ENCODE measurements around the gene MBOAT1. TPM values are rescaled to one million over a fixed set of nuclear protein-coding genes. Genes with fewer than 3 reads are reported as not detected.
"Not testable (repeated sequence)": the region's sequence is repeated elsewhere in the genome, so short reads cannot be mapped to it uniquely, and the experiment has no call there.

MBOAT1 gene
- total and polyA plus RNA-seq, 8 donors, result 2.4 to 47.2 (median 12.2) TPM

DNA sequence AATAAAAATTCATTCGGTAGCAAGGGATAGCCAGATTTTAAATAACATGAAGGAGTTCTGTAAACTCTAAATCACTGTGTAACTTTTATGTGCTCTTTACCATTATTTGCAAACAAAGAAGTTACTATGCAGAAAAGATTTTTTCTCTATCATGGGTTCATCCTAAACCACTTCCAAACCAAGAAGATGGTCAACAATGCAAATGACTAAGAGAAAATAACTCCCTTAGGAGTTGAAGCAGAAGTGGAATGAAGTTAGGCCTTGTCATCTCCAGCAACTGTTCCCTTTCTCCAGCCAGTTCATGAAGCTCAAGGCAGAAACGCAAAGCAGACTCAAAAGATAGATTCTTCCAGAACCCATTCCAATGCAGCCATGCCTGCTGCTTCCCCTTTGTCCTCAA, 66.0 kb downstream of the MBOAT1 start:
- intact Hi-C loops (cut with DNase I; ENCODE audit: low total_unique reads), result no loop called here
- Histone ChIP-seq H3K36me3 (peaks cover 26 to 76% (median 61%) of the 10 kb centered on the region in 4 donors), H3K9me3 (no peaks in the 10 kb centered on the region), H3K4me3 (no peak overlapping the region), H3K27me3 (no peaks in the 10 kb centered on the region), H3K4me1 (peaks cover 0 to 3% (median 0%) of the 10 kb centered on the region in 4 donors), H3K27ac (no peak overlapping the region)
- no peak for TF ChIP-seq POLR2AphosphoS5 (IDR thresholded peaks at IDR 0.05)
- no peak for TF ChIP-seq EP300 (IDR thresholded peaks at IDR 0.05)
- TF ChIP-seq, protein P1, sequence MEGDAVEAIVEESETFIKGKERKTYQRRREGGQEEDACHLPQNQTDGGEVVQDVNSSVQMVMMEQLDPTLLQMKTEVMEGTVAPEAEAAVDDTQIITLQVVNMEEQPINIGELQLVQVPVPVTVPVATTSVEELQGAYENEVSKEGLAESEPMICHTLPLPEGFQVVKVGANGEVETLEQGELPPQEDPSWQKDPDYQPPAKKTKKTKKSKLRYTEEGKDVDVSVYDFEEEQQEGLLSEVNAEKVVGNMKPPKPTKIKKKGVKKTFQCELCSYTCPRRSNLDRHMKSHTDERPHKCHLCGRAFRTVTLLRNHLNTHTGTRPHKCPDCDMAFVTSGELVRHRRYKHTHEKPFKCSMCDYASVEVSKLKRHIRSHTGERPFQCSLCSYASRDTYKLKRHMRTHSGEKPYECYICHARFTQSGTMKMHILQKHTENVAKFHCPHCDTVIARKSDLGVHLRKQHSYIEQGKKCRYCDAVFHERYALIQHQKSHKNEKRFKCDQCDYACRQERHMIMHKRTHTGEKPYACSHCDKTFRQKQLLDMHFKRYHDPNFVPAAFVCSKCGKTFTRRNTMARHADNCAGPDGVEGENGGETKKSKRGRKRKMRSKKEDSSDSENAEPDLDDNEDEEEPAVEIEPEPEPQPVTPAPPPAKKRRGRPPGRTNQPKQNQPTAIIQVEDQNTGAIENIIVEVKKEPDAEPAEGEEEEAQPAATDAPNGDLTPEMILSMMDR (IDR thresholded peaks at IDR 0.05), result no peak
- DNase-seq, result no peak
- 97 to 100% (median 99%) methylated on average over 2 of the region's 2 CpGs for WGBS, 5 donors

DNA sequence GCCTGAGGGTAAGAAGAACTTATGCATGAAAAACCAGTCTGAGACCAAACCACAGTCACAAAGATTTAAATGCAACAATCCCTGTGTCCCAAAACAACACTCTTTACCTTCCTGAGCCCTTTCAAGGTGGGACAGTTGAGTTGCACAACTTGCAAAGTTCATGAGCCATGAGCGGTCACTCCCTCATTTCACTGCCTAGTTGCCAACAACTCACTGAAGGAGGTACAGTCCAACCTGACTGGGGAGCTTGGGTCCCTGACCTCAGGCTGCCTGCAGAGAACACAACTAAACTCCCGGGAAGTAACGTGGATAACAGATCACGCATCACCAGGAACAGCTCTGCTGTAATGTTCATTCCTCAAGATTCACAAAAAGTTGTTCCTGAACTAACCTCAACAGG, 69.4 kb downstream of the MBOAT1 start:
- Histone ChIP-seq H3K27ac (no peak overlapping the region), H3K36me3 (peaks cover 34 to 85% (median 70%) of the 10 kb centered on the region in 4 donors), H3K4me3 (no peak overlapping the region), H3K9me3 (no peaks in the 10 kb centered on the region), H3K27me3 (no peaks in the 10 kb centered on the region), H3K4me1 (no peaks in the 10 kb centered on the region)
- TF ChIP-seq POLR2A (IDR thresholded peaks at IDR 0.05), result no peak
- TF ChIP-seq EP300 (IDR thresholded peaks at IDR 0.05), result no peak
- no peak for TF ChIP-seq POLR2AphosphoS5 (IDR thresholded peaks at IDR 0.05)
- TF ChIP-seq, protein P1 (IDR thresholded peaks at IDR 0.05), result no peak
- 94 to 100% (median 98%) methylated on average over 4 of the region's 4 CpGs for WGBS, 5 donors
- no peak for DNase-seq
- intact Hi-C loops (cut with DNase I; ENCODE audit: low total_unique reads), result no loop called here

DNA sequence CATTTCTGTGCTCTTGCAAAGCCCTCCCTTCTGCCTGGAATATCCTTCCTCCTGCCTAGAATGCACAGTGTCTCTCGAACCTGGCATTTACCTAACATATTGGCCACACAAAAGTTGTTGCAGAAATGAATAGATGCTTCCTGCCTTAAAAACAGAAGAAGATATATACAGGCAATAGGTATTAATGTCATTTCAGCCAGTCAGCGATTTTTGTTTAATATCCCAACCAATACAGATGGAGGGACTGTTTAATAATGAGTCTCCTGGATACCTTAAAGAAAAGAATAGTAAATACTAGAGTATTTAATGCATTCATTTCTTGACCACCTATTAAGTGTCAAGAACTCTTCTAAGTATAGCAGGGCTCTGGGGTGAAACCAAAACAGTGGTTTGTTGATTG, 70.3 kb downstream of the MBOAT1 start:
- WGBS, 5 donors, result 91 to 100% (median 98%) methylated on average over 2 of the region's 2 CpGs
- no peak for TF ChIP-seq EP300 (IDR thresholded peaks at IDR 0.05)

DNA sequence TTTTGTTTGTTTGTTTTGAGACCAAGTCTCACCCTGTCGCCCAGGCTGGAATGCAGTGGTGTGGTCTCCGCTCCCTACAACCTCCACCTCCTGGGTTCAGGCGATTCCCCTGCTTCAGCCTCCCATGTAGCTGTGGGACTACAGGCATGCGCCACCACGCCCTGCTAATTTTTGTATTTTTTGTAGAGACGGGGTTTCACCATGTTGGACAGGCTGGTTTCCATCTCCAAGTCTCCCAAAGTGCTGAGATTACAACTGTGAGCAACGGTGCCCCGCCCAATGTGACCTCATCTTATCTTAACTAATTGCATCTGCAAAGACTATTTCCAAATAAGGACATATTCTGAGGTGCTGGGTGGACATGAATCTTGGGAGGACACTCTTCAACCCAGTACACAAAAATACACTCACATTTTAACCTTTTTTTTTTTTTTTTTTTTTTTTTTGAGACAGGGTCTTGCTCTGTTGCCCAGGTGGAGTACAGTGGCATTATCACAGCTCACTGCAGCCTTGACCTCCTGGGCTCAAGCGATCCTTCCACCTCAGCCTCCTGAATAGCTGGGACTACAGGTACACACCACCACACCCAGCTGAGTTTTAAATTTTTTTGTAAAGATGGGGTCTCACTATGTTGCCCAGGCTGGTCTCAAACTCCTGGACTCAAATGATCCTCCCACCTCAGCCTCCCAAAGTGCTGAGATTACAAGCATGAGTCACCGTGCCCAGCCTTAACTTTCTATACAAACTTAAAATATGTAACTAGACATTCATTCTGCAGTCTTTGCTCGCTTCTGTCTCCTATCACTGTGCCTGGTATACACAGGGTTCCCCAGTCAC, 72.9 kb downstream of the MBOAT1 start:
- peaks cover 34 to 65% (median 56%) of the 10 kb centered on the region in 4 donors for H3K36me3 ChIP-seq
- H3K4me3 ChIP-seq; H3K9me3 ChIP-seq; intact Hi-C loops (cut with DNase I; ENCODE audit: low total_unique reads); H3K27me3 ChIP-seq; H3K27ac ChIP-seq; DNase-seq; H3K4me1 ChIP-seq: not testable (repeated sequence)
- WGBS, 5 donors, result 89 to 95% (median 92%) methylated on average over 11 of the region's 11 CpGs

More for the DNA sequence above, 70.3 kb downstream of the MBOAT1 start:
- no peak for DNase-seq
- Histone ChIP-seq H3K36me3 (peaks cover 34 to 81% (median 64%) of the 10 kb centered on the region in 4 donors), H3K27ac (no peak overlapping the region), H3K4me3 (no peak overlapping the region), H3K4me1 (no peaks in the 10 kb centered on the region), H3K27me3 (no peaks in the 10 kb centered on the region), H3K9me3 (no peaks in the 10 kb centered on the region)
- intact Hi-C loops (cut with DNase I; ENCODE audit: low total_unique reads), result no loop called here

DNA sequence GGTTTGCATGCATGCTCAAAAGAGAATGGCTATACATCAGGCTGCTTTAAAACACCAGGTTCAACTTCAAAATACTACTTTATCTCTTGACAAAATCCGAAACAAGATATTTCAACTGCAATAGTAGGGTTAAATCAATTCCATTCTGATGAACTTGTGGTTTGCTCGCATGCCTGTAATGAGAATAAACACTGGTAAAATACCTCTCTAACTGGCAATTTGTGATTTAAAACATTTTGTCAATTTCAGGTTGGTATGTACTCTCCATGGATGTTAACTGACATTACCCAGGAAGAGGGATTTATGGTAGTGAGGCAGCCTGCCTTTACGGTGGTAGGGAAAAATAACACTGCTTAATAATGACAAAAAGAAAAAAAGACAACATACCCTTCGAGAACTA, 74.4 kb downstream of the MBOAT1 start:
- no peaks in the 10 kb centered on the region for H3K9me3 ChIP-seq
- intact Hi-C loops (cut with DNase I; ENCODE audit: low total_unique reads), result no loop called here
- WGBS, 5 donors, result 83 to 89% (median 87%) methylated on average over 4 of the region's 4 CpGs
- H3K36me3 ChIP-seq, result peaks cover 22 to 51% (median 41%) of the 10 kb centered on the region in 4 donors
- H3K27me3 ChIP-seq, result no peaks in the 10 kb centered on the region
- TF ChIP-seq EP300 (IDR thresholded peaks at IDR 0.05), result no peak
- no peak for TF ChIP-seq POLR2AphosphoS5 (IDR thresholded peaks at IDR 0.05)
- TF ChIP-seq, protein P1 (IDR thresholded peaks at IDR 0.05), result no peak
- TF ChIP-seq POLR2A (IDR thresholded peaks at IDR 0.05), result no peak
- DNase-seq, result no peak
- no peak overlapping the region for H3K27ac ChIP-seq
- no peaks in the 10 kb centered on the region for H3K4me1 ChIP-seq
- H3K4me3 ChIP-seq, result no peak overlapping the region

Data from stomach (tissue), 9 donors.